NT2/D1 (cell line): ENCODE results near the gene IL22.

Experiments
- DNase-seq: peaks from one replicate; pipeline ENCODE4 v3.0.0-alpha.2; 2011; ENCODE audit warnings: low read depth, low spot score
- H3K27me3 ChIP-seq: 2 replicates; pipeline ENCODE4 v1.6.0; 2011; ENCODE audit warnings: mild to moderate bottlenecking; ENCODE audit not compliant: insufficient read length, insufficient read depth
- H3K36me3 ChIP-seq: 2 replicates; pipeline ENCODE4 v1.6.1; 2011; ENCODE audit warnings: mild to moderate bottlenecking, low read length, mixed read lengths; ENCODE audit not compliant: insufficient read depth, insufficient read length
- H3K4me1 ChIP-seq: 2 replicates; pipeline ENCODE4 v1.5.1; 2011; ENCODE audit not compliant: insufficient read depth, insufficient read length
- H3K4me3 ChIP-seq: 2 replicates; pipeline ENCODE4 v1.5.1; 2011; ENCODE audit warnings: low read depth; ENCODE audit not compliant: insufficient read length
- H3K9ac ChIP-seq: 2 replicates; pipeline ENCODE4 v1.6.0; 2011; ENCODE audit warnings: low read depth; ENCODE audit not compliant: insufficient read length
- H3K9me3 ChIP-seq: 2 replicates; pipeline ENCODE4 v1.5.1; 2011; ENCODE audit warnings: mild to moderate bottlenecking, low read length; ENCODE audit not compliant: insufficient read depth
- SUZ12 ChIP-seq: IDR thresholded peaks from 2 replicates; pipeline ENCODE4 v1.6.1; 2011; ENCODE audit not compliant: insufficient read length, insufficient read depth; ENCODE audit errors: extremely low read depth
- YY1 ChIP-seq: IDR thresholded peaks from 2 replicates; pipeline ENCODE4 v1.6.1; 2011; ENCODE audit not compliant: insufficient read length, insufficient read depth
- ZNF274 ChIP-seq: IDR thresholded peaks from 2 replicates; pipeline ENCODE4 v1.6.1; 2011; ENCODE audit warnings: mild to moderate bottlenecking, low read depth, low read length

Gene IL22

DNA sequence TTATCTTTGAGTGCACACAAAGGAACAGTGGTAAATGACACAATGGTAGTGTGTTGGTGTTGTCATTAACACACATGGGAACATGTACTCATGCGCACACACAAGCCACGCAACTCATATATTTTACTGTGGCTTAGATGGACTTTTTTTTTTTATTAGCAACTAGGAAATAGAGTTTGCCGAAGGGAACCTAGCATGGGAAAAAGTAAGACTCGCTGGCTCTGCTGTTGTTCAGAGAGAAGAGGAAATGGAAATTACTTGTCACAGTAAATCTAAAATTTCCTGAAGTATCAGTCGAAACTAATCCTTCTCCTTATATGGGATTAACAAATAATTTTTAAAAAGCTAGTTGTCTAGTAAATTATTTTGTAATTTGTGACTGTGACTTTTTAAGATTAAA lies 33.7 kb upstream of the IL22 start:
- Histone ChIP-seq H3K27me3 (no peaks in the 10 kb centered on the region), H3K4me1 (no peaks in the 10 kb centered on the region), H3K36me3 (no peaks in the 10 kb centered on the region), H3K4me3 (no peak overlapping the region), H3K9me3 (no peaks in the 10 kb centered on the region), H3K9ac (no peak overlapping the region)
- DNase-seq: no peak
- TF ChIP-seq ZNF274 (no peak), YY1 (no peak), SUZ12 (no peak)

- H3K27me3 ChIP-seq: no peaks in the 10 kb centered on the region
- H3K4me3 ChIP-seq: no peak overlapping the region
- no peak for TF ChIP-seq SUZ12
- TF ChIP-seq YY1: no peak
- no peak for TF ChIP-seq ZNF274
- DNase-seq: no peak
- no peaks in the 10 kb centered on the region for H3K36me3 ChIP-seq
- no peaks in the 10 kb centered on the region for H3K9me3 ChIP-seq
- H3K9ac ChIP-seq: no peak overlapping the region
- H3K4me1 ChIP-seq: no peaks in the 10 kb centered on the region
Measured at GRCh38 chr12:68286396-68286795, 33.0 kb upstream of the IL22 start.

DNA sequence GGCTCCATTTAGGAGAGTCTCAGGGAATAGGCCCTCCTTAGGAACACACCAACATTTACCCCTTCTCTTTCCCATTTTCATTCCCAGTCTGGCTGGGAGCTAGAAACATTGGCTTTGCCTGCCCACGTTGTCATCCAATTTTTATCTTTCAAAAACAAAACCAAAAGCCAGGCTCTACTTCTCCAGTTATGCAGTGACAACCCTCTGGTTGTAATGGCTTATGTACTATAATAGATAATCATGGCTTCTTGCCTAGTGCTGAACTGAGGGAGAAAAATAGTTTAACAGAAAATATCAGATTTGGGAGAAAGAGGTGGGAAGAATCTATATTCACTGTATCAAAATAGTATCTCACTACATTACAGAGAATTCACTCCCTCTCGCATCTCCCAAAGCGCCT lies 32.1 kb upstream of the IL22 start:
- Histone ChIP-seq H3K9me3 (no peaks in the 10 kb centered on the region), H3K27me3 (no peaks in the 10 kb centered on the region), H3K4me1 (no peaks in the 10 kb centered on the region), H3K36me3 (no peaks in the 10 kb centered on the region), H3K9ac (no peak overlapping the region), H3K4me3 (no peak overlapping the region)
- no peak for TF ChIP-seq SUZ12
- TF ChIP-seq ZNF274: no peak
- TF ChIP-seq YY1: no peak
- DNase-seq: no peak

DNA sequence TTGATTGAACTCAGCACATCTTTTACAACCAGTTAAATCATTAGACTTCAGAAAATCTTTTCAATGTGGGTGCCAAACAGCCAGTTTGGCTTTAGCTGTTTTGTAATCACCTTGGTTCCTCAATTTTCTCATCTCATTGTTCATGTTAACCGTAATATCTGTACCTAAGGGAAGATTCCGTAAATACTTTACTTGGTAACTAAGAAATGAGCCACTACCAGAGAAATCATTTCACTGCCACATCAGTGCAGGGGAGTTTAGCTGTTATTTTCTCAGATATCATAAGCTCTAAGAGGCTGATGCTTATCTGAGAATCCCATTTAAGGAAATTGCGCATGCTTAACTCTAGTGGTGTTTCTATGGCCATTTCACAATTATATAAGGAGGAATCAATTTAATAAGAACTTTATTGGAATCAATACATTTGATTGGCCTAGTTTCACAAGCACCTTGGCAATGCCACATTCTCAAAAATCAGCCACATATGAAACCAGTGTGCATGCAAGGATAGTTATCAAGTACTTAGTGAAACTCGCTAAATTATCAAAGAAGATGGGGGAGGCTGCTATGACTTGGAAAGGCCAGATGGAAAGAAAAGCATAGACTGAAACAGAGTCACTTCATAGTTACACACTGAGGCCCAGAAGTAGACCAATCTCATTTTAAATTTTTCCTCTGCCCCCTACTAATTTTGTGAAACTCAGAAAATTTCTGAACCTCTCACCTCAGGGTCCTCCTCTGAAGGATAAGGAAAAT lies 28.1 kb upstream of the IL22 start:
- Histone ChIP-seq H3K4me1 (no peaks in the 10 kb centered on the region), H3K36me3 (no peaks in the 10 kb centered on the region), H3K9me3 (no peaks in the 10 kb centered on the region), H3K4me3 (no peak overlapping the region), H3K9ac (no peak overlapping the region), H3K27me3 (no peaks in the 10 kb centered on the region)
- DNase-seq: no peak
- no peak for TF ChIP-seq YY1
- TF ChIP-seq ZNF274: no peak
- TF ChIP-seq SUZ12: no peak

DNA sequence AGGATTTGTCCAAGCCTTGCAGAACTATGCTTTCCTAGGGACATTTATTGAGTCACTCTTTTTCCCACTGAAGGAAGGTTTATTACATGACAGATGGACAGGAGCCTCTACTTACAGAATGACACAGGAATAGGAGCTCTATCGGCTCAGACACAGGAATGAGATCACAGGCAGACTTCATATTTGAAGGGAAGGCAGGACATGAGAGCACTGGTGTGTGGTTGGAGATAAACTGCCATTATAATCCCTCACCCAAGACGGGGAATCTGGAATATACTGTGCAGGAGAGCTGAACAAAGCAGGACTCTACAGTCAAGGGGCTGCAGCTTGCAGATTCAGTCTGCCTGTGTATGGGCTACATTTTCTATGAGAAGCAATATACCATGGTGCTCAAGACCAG lies 26.8 kb upstream of the IL22 start:
- no peak for DNase-seq
- Histone ChIP-seq H3K27me3 (no peaks in the 10 kb centered on the region), H3K36me3 (no peaks in the 10 kb centered on the region)

DNA sequence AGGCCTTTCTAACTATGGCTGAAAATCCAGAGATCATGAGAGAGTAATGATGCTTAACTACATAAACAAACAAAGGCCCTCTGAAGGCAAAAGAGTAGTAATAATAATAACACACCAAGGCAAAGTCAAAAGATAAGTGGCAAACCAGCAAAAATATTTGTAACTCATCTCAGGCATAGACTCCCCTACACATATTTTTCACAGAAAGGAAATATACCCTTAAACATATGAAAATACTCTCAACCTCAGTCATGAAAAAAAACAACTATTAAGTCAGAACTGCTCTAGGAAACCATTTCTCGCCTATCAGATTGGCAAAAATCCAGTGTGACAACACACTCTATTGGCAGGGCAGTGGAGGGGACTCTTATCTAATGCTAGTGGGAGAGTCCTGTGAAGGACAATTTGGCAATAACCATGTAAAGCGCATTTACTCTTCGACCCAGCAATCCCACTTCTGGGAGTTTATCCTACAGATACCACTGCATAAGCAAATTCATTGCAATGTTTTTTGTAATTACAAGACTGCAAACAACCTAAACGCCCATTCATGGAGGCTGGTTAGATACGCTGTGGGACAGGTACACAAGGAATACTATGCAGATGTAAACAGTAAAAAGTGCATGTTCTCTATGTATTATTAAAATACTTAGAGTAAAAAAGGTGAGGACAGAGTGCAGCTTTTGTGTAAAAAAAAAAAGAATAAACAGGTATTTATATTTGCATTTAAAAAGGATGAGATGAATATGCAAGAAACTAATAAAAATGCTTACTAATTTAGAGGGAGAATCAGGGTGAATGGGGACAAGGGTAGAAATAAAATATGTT lies 26.0 kb upstream of the IL22 start:
- Histone ChIP-seq H3K36me3 (no peaks in the 10 kb centered on the region), H3K4me3 (no peak overlapping the region), H3K27me3 (no peaks in the 10 kb centered on the region), H3K4me1 (no peaks in the 10 kb centered on the region), H3K9me3 (no peaks in the 10 kb centered on the region), H3K9ac (no peak overlapping the region)
- no peak for DNase-seq
- no peak for TF ChIP-seq SUZ12
- TF ChIP-seq ZNF274: no peak
- TF ChIP-seq YY1: no peak

More for the DNA sequence above, 26.8 kb upstream of the IL22 start:
- no peaks in the 10 kb centered on the region for H3K9me3 ChIP-seq
- H3K9ac ChIP-seq: no peak overlapping the region
- TF ChIP-seq SUZ12 (no peak), YY1 (no peak), ZNF274 (no peak)
- H3K4me1 ChIP-seq: no peaks in the 10 kb centered on the region
- H3K4me3 ChIP-seq: no peak overlapping the region

DNA sequence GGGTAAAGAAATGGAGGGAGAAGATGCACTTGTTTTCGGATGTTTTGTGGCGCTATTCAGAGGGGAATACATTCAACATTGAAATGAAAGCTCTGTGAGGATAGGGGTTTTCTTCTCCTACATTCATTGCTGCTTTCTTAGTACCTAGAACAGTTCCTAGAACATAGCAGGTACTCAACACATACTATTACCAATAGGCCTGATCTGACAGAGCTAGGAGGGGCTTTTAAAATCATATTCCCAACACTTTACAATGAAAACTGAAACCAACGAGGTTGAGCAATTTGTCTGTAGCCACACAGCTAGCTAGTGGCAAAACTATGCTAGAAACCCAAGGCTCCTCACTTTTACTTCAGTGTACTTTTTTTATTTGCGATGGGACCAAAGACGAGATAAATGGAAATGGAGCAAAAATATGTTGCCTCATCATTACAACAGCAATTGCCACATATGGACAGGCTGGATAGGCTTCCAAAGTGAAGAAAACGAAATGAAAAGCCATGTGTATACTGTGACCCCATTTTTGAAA lies 23.1 kb upstream of the IL22 start:
- Histone ChIP-seq H3K4me1 (no peaks in the 10 kb centered on the region), H3K9me3 (no peaks in the 10 kb centered on the region), H3K36me3 (no peaks in the 10 kb centered on the region), H3K9ac (no peak overlapping the region), H3K27me3 (no peaks in the 10 kb centered on the region), H3K4me3 (no peak overlapping the region)
- no peak for DNase-seq
- TF ChIP-seq YY1: no peak
- no peak for TF ChIP-seq ZNF274
- no peak for TF ChIP-seq SUZ12
